Measurements from ENCODE around the gene IGFBP4. TPM values are rescaled to one million over a fixed set of nuclear protein-coding genes. Genes with fewer than 3 reads are reported as not detected.

The IGFBP4 gene
- total and polyA plus RNA-seq, 4 donors: 74.1 to 649 (median 238) TPM

DNA sequence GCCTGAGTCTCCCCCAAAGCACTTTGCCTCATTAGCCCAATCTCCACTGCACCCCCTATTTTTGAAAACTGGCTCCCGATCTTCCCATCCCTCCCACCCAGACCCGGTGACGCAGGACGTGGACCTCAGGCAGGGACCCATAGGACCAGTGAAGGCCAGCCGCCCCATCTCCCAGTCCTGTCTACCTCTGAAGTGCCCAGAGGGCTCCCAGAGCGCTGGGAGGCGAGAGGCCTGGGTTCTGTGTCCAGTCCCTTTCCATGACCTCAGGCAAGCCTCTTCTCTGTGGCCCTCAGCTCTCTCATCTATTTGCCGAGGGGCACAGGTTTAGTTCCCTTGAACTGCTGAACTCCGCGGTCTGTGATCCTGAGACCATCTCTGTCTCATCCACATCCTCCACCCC lies 57.5 kb downstream of the IGFBP4 start:
- Histone ChIP-seq H3K27me3 (ENCODE audit: control insufficient read depth in 4 of 4, insufficient read depth in 4 of 4, low read length in 3 of 4) (no peaks in the 10 kb centered on the region), H3K36me3 (ENCODE audit: control insufficient read depth in 4 of 4, insufficient read depth in 3 of 4, low read depth in 1 of 4, low read length in 3 of 4) (no peaks in the 10 kb centered on the region), H3K27ac (ENCODE audit: low read depth in 1 of 2, low read length in 2 of 2) (no peak overlapping the region), H3K4me1 (ENCODE audit: control insufficient read depth in 4 of 4, insufficient read depth in 4 of 4, low read length in 3 of 4) (peaks cover 0 to 10% (median 4%) of the 10 kb centered on the region in 4 donors), H3K9me3 (ENCODE audit: control insufficient read depth in 4 of 4, low read length in 3 of 4) (no peaks in the 10 kb centered on the region), H3K9ac (ENCODE audit: low read depth in 1 of 2, low read length in 2 of 2) (no peak overlapping the region), H3K4me3 (ENCODE audit: low read depth in 1 of 3, low read length in 3 of 3) (no peak overlapping the region)
- DNase-seq (ENCODE audit: low spot score): no peak
- WGBS: 96% methylated on average over 10 of the region's 10 CpGs
- TF ChIP-seq SP1 (IDR thresholded peaks at IDR 0.05) (no peak), HNF4A (conservative IDR thresholded peaks at IDR 0.05) (no peak), RXRA (IDR thresholded peaks at IDR 0.05) (no peak), JUND (IDR thresholded peaks at IDR 0.05) (no peak), YY1 (IDR thresholded peaks at IDR 0.05) (no peak), NR2F2 (IDR thresholded peaks at IDR 0.05) (no peak), FOXA2 (IDR thresholded peaks at IDR 0.05) (no peak), GABPA (IDR thresholded peaks at IDR 0.05 in 1 of 2, conservative IDR thresholded peaks at IDR 0.05 in 1 of 2) (no peak)
- TF ChIP-seq, protein P1, sequence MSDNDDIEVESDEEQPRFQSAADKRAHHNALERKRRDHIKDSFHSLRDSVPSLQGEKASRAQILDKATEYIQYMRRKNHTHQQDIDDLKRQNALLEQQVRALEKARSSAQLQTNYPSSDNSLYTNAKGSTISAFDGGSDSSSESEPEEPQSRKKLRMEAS (IDR thresholded peaks at IDR 0.05): no peak
- TF ChIP-seq, protein P2, sequence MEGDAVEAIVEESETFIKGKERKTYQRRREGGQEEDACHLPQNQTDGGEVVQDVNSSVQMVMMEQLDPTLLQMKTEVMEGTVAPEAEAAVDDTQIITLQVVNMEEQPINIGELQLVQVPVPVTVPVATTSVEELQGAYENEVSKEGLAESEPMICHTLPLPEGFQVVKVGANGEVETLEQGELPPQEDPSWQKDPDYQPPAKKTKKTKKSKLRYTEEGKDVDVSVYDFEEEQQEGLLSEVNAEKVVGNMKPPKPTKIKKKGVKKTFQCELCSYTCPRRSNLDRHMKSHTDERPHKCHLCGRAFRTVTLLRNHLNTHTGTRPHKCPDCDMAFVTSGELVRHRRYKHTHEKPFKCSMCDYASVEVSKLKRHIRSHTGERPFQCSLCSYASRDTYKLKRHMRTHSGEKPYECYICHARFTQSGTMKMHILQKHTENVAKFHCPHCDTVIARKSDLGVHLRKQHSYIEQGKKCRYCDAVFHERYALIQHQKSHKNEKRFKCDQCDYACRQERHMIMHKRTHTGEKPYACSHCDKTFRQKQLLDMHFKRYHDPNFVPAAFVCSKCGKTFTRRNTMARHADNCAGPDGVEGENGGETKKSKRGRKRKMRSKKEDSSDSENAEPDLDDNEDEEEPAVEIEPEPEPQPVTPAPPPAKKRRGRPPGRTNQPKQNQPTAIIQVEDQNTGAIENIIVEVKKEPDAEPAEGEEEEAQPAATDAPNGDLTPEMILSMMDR (IDR thresholded peaks at IDR 0.05; ENCODE audit: low read depth, low read length, missing input control): no peak
- TF ChIP-seq, protein P3, sequence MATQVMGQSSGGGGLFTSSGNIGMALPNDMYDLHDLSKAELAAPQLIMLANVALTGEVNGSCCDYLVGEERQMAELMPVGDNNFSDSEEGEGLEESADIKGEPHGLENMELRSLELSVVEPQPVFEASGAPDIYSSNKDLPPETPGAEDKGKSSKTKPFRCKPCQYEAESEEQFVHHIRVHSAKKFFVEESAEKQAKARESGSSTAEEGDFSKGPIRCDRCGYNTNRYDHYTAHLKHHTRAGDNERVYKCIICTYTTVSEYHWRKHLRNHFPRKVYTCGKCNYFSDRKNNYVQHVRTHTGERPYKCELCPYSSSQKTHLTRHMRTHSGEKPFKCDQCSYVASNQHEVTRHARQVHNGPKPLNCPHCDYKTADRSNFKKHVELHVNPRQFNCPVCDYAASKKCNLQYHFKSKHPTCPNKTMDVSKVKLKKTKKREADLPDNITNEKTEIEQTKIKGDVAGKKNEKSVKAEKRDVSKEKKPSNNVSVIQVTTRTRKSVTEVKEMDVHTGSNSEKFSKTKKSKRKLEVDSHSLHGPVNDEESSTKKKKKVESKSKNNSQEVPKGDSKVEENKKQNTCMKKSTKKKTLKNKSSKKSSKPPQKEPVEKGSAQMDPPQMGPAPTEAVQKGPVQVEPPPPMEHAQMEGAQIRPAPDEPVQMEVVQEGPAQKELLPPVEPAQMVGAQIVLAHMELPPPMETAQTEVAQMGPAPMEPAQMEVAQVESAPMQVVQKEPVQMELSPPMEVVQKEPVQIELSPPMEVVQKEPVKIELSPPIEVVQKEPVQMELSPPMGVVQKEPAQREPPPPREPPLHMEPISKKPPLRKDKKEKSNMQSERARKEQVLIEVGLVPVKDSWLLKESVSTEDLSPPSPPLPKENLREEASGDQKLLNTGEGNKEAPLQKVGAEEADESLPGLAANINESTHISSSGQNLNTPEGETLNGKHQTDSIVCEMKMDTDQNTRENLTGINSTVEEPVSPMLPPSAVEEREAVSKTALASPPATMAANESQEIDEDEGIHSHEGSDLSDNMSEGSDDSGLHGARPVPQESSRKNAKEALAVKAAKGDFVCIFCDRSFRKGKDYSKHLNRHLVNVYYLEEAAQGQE (IDR thresholded peaks at IDR 0.05): no peak

DNA sequence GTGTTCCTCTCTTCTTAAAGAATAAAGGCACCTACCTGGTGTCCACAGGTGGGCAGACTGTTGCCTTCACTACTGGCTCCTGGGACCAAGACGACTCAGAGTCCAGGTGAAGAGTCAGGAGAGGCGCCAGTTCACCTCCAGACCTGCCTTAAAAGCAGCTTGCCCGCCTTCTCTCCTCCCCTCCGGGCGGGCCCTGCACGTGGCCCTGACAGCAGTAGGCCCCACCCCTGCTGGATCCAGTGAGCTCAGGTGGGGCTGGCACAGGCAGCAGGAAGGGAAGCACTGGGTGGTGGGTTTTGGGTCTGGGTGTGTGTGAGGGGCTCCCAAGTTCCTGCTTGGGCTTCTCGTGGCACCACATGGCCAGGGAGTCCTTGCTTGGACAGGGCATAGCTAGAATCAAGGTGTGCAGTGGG lies 58.3 kb downstream of the IGFBP4 start, which contains the start of gene TNS4:
Gene TNS4, minus strand, starts transcription at position 125 of the 413 bp plus-strand sequence. CDS start 5,198 bp downstream, outside the sequence.
- TF ChIP-seq RAD21 (IDR thresholded peaks at IDR 0.05): no peak
- no peak for TF ChIP-seq FOXA1 (IDR thresholded peaks at IDR 0.05)
- TF ChIP-seq HNF4G (IDR thresholded peaks at IDR 0.05): no peak
- no peak for TF ChIP-seq RXRA (IDR thresholded peaks at IDR 0.05)
- no peak for TF ChIP-seq GABPA (IDR thresholded peaks at IDR 0.05 in 1 of 2, conservative IDR thresholded peaks at IDR 0.05 in 1 of 2)
- no peak for TF ChIP-seq HNF4A (conservative IDR thresholded peaks at IDR 0.05)
- TF ChIP-seq, protein P4, sequence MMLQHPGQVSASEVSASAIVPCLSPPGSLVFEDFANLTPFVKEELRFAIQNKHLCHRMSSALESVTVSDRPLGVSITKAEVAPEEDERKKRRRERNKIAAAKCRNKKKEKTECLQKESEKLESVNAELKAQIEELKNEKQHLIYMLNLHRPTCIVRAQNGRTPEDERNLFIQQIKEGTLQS (IDR thresholded peaks at IDR 0.05): no peak
- TF ChIP-seq SP1 (IDR thresholded peaks at IDR 0.05): no peak
- TF ChIP-seq, protein P2 (IDR thresholded peaks at IDR 0.05; ENCODE audit: low read depth, low read length, missing input control): no peak
- TF ChIP-seq FOXA2 (IDR thresholded peaks at IDR 0.05): no peak
- no peak for TF ChIP-seq YY1 (IDR thresholded peaks at IDR 0.05)
- TF ChIP-seq, protein P3 (IDR thresholded peaks at IDR 0.05): no peak
- no peak for TF ChIP-seq TAF1 (conservative IDR thresholded peaks at IDR 0.05)
- TF ChIP-seq EGR1 (IDR thresholded peaks at IDR 0.05; ENCODE audit: low read depth in 2 of 2): no peak
- Histone ChIP-seq H3K9ac (ENCODE audit: low read depth in 1 of 2, low read length in 2 of 2) (no peak within 1 kb of the TSS), H3K9me3 (ENCODE audit: control insufficient read depth in 4 of 4, low read length in 3 of 4) (no peaks in the 10 kb centered on the region), H3K27ac (ENCODE audit: low read depth in 1 of 2, low read length in 2 of 2) (no peak within 1 kb of the TSS), H3K4me3 (ENCODE audit: low read depth in 1 of 3, low read length in 3 of 3) (no peak within 1 kb of the TSS), H3K27me3 (ENCODE audit: control insufficient read depth in 4 of 4, insufficient read depth in 4 of 4, low read length in 3 of 4) (no peaks in the 10 kb centered on the region), H3K4me1 (ENCODE audit: control insufficient read depth in 4 of 4, insufficient read depth in 4 of 4, low read length in 3 of 4) (peaks cover 0 to 10% (median 4%) of the 10 kb centered on the region in 4 donors), H3K36me3 (ENCODE audit: control insufficient read depth in 4 of 4, insufficient read depth in 3 of 4, low read depth in 1 of 4, low read length in 3 of 4) (no peaks in the 10 kb centered on the region)
- DNase-seq (ENCODE audit: low spot score): no peak
- WGBS: 83% methylated on average over 7 of the region's 7 CpGs

Data from liver (tissue), 9 donors.